ENCODE results near the gene ZNF500.

Gene ZNF500

GRCh38 chr16:4766875-4767628, at the start of gene ZNF500:
TSS of gene ZNF500 (minus strand) at chr16:4767162. CDS start at chr16:4765978, 1,184 bp downstream.
- DNase-seq, result peak; percentile 94

DNA sequence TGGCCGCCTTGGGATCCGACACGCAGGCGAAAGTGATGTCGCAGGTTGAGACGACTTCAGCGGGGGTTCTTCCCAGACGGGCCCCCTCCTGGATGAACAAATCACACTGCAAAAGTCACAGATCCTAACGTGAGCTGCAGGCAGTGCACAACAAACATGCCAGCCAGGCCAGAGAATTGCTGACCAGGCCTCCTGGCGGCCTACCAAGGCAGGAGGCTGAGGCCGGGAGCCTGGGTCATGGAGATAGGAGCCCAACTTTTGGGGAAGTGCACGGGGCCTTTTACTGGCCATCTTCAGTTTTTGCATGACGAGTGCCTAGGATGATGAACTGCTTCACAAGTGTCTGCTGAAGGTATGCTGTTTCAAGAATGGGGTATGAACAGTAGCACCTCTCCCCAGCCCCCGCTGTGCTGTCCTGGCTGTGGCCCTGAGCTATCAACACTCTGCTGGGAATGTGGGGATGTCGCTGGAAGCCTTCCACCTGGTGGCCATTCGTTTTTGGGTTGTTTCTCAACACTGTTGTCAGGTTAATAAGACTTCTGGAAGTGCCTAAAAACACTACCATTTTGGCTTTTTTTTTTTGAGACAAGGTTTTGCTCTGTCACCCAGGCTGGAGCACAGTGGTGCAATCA, 47.7 kb upstream of the ZNF500 start:
- DNase-seq, result no peak

- DNase-seq, result no peak
These were observed 47.1 kb upstream of the ZNF500 start for GRCh38 chr16:4814046-4814445.

DNA sequence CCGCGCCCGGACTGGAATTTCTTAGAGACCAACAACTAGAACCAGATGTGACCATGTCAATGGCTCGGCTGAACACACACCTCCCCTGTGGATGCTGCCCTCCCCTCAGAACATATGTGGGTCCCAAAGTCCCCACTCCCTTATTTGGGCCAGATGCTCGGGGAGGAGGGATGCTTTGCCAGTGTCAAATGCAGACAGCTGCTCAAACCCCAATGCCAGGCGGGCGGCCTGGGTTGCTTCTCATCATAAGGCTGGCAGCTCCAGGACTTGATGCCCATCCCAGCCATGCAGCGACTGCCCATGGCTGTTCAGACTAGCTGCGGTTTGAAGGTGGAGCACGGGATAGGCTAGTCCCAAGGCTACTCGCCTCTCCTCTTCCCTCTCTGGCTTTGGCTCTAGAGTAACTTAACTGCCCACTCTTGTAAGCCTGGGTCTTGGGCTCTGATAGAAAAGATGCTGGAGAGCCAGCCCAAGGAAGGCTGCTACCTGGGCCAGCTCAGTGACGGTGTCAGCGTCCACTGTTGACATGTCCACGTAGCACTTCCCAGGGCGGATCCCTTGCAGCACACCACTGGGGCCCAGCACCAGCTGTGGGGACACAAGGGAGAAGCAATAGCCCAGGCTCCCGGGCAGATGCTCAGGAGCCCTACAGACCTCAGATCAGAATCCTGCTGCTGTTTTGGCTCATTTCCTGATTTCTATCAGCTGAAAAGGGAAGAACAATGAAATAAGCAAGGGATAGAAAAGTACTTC, 46.5 kb upstream of the ZNF500 start:
- no peak for DNase-seq

DNA sequence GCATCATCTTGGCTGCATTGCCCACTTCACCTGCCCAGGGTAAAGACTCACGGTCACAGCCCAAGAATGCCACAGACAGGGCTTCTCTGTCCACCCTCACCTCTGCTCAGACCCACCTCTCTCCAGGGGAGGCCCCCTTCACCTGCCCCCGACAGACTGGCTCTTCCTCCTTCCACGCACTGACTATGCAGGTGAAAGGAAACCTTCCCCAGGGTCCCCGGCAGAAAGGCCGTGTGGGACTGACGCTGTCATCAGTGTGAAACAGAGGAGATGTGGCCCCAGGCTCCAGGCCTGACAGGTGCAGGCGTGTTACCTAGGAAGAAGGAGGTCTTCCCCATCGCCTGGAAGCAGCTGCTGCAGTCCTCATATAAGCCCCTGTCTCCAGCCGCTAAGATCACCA, 44.8 kb upstream of the ZNF500 start:
- no peak for DNase-seq

GRCh38 chr16:4811242-4811641, 44.3 kb upstream of the ZNF500 start:
- DNase-seq, result no peak

- DNase-seq, result no peak
These were observed 39.3 kb upstream of the ZNF500 start for GRCh38 chr16:4806280-4806679.

DNA sequence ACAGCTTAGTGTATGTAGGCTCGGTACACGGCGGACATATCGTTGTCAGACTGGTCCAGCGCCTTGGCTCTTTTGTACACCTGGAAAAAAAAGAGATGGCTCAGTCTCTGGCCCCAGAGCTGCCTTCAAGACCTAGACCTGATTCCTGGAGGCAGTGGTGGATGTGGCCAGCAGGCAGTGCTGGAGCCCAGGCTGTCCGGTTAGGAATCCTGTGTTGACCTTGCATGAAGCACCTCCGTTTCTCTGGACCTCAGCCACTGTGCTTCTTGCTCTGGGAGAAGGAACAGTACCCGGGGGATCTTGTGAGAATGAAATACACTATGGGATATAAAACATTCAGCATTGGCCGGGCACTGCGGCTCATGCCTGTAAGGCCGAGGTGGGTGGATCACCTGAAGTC, 38.3 kb upstream of the ZNF500 start:
- DNase-seq, result no peak

DNA sequence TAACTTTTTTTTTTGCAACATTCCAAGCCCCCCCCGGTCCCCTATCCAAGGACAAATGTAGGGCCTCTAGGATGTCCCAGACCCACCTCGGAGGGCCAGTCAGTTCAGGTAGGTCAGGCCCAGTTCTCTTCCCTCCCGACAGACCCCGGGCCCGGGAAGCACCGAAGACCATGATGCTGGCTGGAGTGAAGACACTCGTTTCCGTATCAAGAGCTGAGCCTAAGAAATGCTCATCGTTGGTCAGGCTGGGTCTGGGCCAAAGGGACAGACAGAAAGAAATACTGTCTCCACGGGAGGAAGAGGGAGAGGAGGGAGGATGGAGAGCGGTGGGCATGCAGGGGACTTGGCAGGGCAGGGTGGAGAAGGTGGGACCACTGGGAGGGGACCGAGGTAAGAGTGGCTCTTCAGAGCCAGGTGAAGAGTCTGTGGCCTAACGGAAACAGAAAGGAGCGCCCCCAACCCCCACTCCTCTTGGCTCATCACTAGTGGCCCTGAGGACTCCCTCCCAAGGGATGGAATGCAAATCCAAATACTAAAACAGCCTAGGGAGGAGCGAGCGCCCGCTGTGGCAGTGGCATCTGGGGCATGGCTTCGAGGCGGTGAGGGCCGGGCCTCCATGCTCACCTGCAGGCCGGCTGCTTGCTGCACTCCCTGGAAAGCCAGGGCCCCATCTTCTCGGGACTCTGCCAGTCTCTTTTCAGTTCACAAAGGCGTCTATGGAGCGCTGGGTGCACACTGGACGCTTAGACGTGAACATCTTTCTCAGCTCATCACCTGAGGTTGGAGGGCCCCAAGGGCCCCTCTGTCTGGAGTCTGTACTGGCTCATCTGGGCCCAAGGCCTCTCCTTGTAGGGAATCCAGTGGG, 37.2 kb upstream of the ZNF500 start:
- no peak for DNase-seq

GRCh38 chr16:4803401-4803844, 36.5 kb upstream of the ZNF500 start:
- DNase-seq, result no peak

- DNase-seq, result peak; percentile 93
These were observed 35.8 kb upstream of the ZNF500 start for GRCh38 chr16:4802659-4803287.

DNA sequence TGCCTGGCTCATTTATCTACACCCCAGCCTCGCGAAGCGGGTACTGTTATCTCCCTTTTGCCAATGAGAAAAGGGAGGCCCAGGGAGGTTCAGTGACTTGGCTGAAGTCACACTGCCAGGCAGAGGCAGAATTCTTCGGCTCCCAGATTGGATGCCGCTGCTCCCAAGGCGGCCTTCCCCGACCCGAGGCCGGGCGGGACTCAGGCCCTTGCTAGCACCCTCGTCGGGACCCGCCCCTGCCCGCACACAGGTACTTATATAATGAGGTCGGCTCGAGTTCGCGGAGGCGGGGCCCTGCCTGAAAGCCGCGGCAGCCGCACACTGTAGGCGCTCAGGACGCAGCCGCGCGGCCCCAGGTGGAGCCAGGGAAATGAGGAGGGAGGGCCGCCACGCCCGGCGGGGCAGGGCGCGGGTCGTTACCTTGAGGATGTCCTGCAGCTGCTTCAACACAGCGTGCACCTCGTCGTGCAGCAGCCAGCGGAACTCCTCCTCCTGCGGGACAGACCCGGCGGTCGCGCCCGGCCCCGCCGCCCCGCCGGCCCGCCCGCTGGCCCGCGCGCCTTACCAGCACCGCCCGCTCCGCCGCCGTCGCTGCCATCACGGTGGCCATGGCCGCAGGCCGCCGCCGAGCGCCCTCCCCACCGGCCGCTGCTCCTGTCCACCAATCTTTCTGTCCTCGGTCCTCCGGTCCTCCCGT, 35.1 kb upstream of the ZNF500 start, which contains the start of gene ROGDI:
Gene ROGDI, minus strand, starts transcription at position 672 of the 697 bp plus-strand sequence. Its CDS starts 62 bp downstream, at position 610.
- DNase-seq, result peak; percentile 46

DNA sequence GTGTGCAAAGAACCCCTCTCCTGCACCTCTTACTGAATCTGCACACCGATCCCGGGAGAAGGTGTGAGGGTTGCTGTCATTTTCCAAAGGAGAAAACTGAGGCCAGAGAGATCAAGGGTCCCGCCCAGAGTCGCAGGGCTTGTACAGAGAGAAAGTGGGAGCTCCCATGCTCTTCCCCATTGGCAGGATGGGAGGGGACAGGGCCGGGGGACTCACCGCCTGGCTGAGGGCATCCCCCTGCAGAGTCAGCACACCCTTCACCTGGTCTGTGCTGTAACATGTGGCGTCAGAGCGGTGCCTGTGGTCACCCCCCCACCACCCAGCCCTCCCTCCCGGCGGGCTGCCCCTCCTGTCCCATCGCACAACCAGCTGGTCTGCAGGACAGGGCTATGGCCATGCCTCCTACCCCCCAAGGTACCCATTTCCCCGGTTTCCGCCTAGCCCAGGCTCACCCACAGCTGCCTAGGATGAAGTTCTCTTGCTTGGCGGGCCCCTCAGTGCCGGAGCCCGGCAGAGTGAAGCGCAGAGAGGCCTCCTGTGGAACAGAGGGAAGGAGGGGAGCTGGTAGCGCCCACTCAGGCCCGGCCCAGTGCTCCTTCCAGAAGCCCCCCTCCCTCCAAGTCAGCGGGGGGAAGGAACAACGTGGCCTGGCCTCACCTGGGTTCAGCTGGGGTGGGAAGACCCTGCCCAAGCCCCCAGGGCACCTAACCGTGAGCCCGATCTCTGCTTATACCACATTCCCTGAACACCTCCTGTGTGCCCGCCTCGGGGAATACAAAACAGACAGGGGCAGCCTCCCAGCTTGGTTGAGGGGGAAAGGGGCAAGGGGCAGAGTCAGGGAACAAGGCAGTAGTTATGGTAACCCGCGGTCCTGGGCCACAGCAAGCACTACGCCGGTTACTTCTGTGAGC, 34.3 kb upstream of the ZNF500 start:
- no peak for DNase-seq

DNA sequence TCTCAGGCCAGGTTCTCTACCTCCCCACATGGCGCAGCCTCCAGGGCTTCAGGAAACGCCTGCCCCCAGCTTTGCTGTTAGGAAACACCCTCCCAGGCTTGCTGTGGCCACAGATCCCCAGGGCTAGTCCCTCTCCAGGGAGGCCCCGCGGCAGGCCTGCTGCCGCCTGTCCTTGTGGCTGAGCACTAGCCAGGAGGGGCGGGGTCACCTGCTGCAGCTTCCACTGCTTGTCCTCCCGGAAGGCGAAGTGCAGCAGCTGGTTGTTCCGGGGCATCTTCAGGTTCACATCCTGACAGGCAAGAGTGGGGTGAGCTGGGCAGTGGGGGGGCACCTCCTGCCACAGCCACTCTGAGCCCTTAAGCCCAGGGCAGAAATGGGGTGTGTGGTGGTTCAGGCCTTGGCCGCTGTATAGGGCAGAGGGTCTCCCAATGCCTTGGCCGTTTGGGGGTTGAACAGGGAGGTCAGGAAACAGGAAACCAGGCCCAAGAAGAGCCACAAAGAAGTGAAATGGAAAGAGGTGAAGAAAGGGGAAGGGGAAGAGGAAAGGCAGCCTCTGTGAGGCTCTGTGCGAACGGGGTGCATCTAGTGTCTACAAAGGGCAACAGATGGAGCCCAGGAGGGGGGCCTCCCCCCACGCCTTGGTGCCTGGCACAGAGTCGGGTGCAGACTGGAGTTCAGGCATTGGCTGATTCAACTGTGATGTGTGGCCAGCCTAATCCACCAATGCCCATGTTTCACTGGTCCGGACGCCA, 33.5 kb upstream of the ZNF500 start:
- no peak for DNase-seq

- no peak for DNase-seq
These were observed 32.4 kb upstream of the ZNF500 start for GRCh38 chr16:4799171-4799855.

GRCh38 chr16:4798456-4798855, 31.5 kb upstream of the ZNF500 start:
- no peak for DNase-seq

DNA sequence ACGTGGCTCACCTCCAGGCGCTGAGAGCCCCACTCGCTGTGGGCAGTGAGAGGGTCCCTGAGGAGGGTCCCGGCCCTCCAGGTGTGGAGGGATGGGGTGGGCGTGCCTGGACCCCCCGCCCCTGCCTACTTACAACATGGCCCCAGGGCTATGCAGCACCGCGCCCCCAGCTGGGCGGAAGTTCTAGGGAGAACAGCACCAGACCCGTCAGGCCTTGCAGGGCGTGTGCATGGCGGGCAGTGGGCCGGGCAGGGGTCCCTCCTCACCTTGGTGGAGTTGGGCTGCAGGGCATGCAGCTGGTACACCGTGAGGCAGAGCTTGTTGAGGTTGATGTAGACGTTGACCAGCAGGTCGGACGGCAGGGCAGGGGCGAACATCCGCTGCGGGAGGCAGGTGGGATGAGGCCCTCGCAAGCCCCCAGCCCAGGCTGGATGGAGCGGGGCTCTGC, 30.9 kb upstream of the ZNF500 start:
- DNase-seq, result no peak

DNA sequence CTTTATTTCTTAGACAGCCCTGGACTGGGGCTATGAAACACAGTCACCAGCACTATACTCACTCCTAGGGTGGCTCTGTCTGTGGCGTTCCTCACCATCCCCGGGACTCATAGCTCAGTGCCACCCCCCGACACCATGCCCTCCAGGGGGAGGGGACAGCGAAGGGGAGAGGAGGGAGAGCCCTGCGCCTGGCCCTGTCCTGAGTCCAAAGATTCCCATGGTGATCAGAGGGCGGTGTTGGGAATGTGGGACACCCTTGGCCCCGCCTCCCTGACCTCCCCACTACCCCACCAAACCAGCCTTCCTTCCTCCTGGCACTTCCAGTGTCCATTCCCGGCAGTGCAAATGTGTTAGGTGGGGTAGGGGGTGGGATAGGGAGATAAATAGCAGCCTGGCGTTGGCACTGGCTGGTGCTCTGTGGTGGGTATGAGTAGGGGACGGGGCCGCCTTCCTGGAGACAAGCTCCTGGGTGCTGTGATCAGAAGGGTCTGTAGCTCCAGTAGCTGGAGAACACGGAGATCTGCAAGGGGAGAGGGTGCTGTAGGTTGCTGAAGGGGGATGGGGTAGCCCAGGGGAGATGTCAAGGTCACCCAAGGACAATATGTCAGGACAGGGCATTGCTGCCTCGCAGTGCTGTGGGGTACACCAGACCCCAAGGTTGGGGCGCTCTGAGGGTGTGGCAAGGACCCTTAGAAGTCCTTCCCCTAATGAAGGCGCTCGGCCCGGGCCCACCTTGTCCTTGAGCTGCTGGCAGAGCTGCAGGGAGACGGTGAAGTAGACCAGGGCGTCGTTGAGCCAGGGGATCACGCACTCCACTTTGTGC, 30.2 kb upstream of the ZNF500 start:
- DNase-seq, result no peak
